HG03066 (cell line): ENCODE data around the gene STRBP.
"Not testable (repeated sequence)": the region's sequence is repeated elsewhere in the genome, so short reads cannot be mapped to it uniquely, and the experiment has no call there.

ENCODE experiments used
- ATAC-seq: cut with Tn5 transposase; IDR thresholded peaks from one replicate; pipeline ENCODE4 v1.9.1; 2021; ENCODE audit warnings: low read depth; ENCODE audit not compliant: unreplicated experiment

Gene STRBP

DNA sequence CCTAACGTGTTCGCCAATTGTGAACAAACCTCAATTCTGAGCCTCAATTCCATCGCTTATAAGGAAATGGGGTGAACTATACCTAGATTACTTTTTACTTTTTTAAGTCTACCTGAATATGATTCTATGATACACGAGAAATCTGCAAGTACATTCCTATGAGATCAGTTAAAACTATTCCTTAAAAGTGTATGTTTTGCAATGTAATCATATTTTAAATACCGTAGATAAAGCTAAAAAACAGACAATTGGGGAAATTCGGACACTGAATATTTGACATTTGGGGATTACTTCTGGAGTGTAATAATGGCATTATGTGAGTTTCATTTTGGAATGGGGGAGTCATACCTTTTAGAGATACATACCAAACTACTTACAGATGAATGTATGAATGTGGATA, 62.3 kb downstream of the STRBP start:
- no peak for ATAC-seq

DNA sequence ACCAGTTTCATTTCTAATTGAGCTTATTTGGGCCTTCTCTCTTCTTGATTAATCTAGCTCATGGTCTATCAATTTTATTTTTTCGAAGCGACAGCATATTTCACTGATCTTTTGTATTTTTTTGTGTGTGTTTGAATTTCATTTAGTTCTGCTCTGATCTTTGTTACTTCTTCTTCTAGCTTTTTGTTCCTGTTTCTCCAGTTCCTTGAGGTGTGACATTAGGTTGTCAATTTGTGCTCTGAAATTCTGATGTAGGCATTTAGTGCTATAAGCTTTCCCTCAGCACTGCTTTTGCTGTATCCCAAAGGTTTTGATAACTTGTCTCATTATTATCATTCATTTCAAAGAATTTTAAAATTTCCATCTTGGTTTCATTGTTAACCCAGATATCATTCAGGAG, 67.3 kb downstream of the STRBP start:
- ATAC-seq: no peak

DNA sequence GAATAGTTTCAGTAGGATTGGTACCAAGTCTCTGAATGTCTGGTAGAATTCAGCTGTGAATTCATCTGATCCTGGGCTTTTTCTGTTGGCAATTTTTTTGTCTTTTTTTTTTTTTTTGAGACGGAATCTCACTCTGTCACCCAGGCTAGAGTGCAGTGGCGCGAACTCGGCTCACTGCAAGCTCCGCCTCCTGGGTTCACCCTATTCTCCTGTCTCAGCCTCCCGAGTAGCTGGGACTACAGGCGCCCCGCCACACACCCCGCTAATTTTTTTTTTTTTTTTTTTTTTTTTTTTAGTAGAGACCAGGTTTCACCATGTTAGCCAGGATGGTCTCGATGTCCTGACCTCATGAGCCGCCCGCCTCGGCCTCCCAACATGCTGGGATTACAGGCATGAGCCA, 67.9 kb downstream of the STRBP start:
- ATAC-seq: not testable (repeated sequence)

DNA sequence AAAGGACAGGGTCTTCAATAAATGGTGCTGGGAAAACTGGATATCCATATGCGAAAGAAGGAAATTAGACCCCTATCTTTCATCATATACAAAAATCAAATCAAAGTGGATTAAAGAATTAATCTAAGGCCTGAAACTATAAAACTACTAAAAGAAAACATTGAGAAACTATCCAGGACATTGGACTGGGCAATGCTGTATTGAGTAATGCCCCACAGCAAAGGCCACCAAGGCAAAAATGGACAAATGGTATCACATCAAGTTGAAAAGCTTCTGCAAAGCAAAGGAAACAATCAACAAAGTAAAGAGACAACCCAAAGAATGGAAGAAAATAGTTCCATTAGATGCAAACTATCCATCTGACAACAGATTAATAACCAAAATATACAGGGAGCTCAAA, 72.3 kb downstream of the STRBP start:
- ATAC-seq: no peak

- ATAC-seq: no peak
These were observed 74.4 kb downstream of the STRBP start for GRCh38 chr9:123194023-123194422.

DNA sequence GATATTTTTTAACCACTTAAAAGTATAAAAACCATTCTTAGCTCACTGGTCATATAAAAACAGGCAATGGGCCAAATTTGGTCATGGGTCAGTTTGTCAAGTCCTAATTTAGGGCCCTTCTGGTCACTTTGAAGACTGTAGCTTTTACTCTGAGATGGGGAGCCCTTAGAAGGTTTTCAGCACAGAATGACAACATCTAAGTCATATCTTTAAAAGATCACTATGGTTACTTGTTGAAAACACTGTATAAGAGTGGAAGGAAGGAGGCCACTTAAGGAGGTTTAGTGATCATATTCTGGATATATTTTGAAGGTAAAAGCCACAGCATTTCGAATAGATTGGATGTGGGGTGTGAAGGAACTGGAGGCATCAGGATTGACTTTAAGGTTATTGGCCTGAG, 76.7 kb downstream of the STRBP start:
- ATAC-seq: no peak

DNA sequence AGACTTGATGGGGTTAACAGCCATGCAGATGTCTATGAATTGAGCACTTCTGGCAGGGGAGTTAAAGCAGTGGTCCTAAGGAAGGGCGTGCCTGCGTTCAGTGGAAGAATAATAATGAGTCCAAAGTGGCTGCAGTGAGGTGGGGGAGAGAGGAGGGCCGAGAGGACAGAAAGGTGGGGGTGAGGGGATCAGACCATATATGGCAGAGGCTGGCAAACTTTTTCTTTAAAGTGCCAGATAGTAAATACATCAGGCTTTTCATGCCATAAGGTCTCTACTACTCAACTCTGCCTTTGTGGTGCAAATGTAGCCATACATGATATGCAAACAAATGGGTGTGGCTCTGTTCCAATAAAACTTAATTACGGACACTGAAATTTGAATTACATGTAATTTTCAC, 77.1 kb downstream of the STRBP start:
- no peak for ATAC-seq

GRCh38 chr9:123187131-123187530, 81.3 kb downstream of the STRBP start:
- ATAC-seq: no peak

- not testable (repeated sequence) for ATAC-seq
These were observed 82.4 kb downstream of the STRBP start for GRCh38 chr9:123186029-123186428.

GRCh38 chr9:123176949-123177348, 91.4 kb downstream of the STRBP start:
- no peak for ATAC-seq

DNA sequence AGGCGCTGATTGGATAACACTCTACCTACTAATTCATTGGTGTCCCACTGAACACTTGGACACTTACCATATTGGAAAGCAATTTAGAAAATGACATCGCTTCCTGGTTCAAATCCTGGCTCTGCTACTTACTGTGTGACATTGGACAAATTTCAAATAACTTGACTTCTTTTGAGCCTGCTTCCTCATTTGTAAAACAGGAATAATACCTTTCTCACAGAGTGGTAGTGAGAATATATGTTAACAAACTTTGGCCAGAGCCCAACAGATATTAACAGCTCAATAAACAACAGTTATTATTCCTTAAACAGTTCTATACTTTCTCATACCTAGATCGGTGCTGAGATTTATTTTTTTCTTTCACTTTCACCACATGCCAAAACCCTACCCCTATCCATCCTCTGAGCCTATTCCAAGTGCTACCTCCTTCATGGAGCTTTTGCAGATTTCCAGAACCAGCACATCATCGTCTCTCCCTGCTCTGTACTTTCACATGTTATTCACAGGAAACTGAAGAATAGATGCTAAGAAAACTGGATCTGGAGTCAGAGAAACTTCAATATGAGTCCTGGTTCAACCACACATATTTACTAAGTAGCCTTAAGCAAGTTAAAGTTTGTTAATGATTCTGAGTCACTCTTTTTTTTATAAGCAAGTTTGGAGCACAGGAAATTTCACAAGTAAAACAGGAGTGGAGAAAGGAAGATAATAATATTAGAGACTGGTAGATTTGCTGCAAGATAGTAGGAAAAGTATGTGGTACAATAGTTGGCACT, 92.3 kb downstream of the STRBP start:
- no peak for ATAC-seq

DNA sequence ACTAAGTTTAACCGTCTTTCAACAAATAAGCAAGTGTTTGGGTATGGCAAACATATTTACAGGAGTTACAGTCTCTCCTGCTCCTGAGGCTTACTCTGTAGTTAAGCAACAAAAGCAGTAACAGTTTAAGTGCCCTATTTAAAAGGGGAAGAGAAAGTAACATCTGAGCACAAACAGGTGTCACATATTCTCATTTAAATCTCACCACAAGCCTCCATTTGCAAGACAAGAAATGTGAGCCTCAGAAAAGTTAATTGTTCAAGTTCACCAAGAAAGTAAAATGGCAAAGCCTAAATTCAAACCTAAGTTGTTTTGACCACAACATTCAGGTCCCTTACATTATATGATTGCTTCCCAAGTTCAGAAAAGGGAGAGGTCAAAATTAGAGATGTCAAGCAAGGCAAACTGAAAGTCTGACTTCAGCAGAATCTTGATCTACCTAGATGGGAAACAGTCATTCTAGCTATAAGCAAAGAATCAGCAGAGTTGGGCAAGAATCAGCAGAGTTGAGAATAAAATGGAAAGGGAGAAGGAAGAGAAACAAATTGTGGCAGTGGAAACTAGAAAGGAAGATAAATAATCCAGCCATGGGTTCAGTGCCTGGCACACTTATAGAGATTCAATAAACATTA, 93.4 kb downstream of the STRBP start:
- ATAC-seq: peak; percentile 94

- ATAC-seq: no peak
These were observed 94.3 kb downstream of the STRBP start for GRCh38 chr9:123174079-123174478.

GRCh38 chr9:123169926-123170325, 98.5 kb downstream of the STRBP start:
- no peak for ATAC-seq

DNA sequence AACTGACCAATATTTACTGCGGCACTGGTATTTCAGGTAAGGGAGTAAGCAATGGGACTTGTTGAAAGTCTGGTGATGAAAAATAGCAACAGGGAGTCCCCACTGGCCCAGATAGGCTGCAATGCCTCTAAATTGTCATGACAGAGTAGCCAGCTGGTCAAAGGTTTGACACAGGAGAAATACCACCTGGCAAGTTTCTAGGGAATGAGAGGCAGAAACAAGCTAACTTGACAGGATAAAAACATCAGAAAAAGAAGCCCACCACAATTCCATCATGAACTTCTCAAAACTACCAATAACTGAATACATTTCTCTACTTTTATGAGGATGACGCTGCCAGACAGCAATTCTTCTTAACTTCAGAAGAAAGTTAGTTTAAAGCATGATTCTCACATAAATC, 99.8 kb downstream of the STRBP start:
- no peak for ATAC-seq

GRCh38 chr9:123167474-123167873, 100.9 kb downstream of the STRBP start:
- ATAC-seq: no peak

GRCh38 chr9:123165813-123166212, 102.6 kb downstream of the STRBP start:
- no peak for ATAC-seq

- ATAC-seq: no peak
These were observed 104.1 kb downstream of the STRBP start for GRCh38 chr9:123164285-123164684.

- no peak for ATAC-seq
These were observed 105.5 kb downstream of the STRBP start for GRCh38 chr9:123162791-123163345.

DNA sequence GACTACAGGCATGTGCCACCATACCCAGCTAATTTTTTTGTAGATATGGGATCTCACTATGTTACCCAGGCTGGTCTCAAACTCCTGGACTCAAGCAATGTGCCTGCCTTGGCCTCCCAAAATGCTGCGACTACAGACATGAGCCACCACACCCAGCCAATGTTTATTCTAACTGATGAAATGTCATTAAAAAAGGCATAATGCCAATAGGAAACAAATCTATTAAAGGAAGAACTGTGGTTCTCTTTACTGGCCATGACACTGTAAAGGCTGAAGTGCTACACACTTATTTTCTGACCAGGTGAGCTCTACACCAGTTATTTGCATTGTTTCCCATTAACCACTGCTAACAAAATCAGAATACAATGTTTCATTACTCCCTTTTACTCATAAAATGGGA, 106.0 kb downstream of the STRBP start:
- no peak for ATAC-seq

- no peak for ATAC-seq
These were observed 111.2 kb downstream of the STRBP start for GRCh38 chr9:123157221-123157620.
